Natural killer cell treated with Interleukin-12 subunit alpha and Interleukin-12 subunit beta and Interleukin-15 and Interleukin-18, amount 100 ng/mL, for 72 hours (primary cell): ENCODE results near the gene ARL5C. TPM values are rescaled to one million over a fixed set of nuclear protein-coding genes. Genes with fewer than 3 reads are reported as not detected.
"Not testable (repeated sequence)": the region's sequence is repeated elsewhere in the genome, so short reads cannot be mapped to it uniquely, and the experiment has no call there.

ENCODE experiments used
- ATAC-seq, 2 donors: fragments of 150-1000 bp; cut with Tn5 transposase in 1 of 2; sonication (Bioruptor Pico), chemical (Tn5 transposase) in 1 of 2; 2 replicates each; pipeline ENCODE4 v1.10.0; 2021
- DNase-seq: peaks from one replicate; pipeline ENCODE4 v3.0.0; 2022; ENCODE audit warnings: low spot score
- H3K27ac Mint-ChIP-seq, 2 donors: 1 replicate in 1 of 2; 2 replicates in 1 of 2; pipeline ENCODE4 v1.8.0; 2022; ENCODE audit warnings: mixed read lengths in 2 of 2, mild to moderate bottlenecking in 1 of 2, moderate library complexity in 1 of 2
- H3K27me3 Mint-ChIP-seq, 2 donors: 1 replicate in 1 of 2; 2 replicates in 1 of 2; pipeline ENCODE4 v1.8.0; 2022; ENCODE audit warnings: mixed read lengths in 2 of 2
- H3K36me3 Mint-ChIP-seq: one replicate; pipeline ENCODE4 v1.8.0; 2022; ENCODE audit warnings: mixed read lengths
- H3K4me1 Mint-ChIP-seq, 2 donors: 1 replicate in 1 of 2; 2 replicates in 1 of 2; pipeline ENCODE4 v1.8.0; 2022; ENCODE audit warnings: low read depth in 2 of 2, mixed read lengths in 2 of 2, mild to moderate bottlenecking in 1 of 2
- H3K4me3 Mint-ChIP-seq: one replicate; pipeline ENCODE4 v1.8.0; 2022; ENCODE audit warnings: mixed read lengths
- H3K9me3 Mint-ChIP-seq: 2 replicates; pipeline ENCODE4 v1.8.0; 2022; ENCODE audit warnings: mixed read lengths
- total RNA-seq, 2 donors: library from RNA; stranded (reverse); gene quantifications; one replicate each; pipeline ENCODE4 v1.2.3, GENCODE V29; 2022

The ARL5C gene
- total RNA-seq, 2 donors from 2014 or later: not detected

DNA sequence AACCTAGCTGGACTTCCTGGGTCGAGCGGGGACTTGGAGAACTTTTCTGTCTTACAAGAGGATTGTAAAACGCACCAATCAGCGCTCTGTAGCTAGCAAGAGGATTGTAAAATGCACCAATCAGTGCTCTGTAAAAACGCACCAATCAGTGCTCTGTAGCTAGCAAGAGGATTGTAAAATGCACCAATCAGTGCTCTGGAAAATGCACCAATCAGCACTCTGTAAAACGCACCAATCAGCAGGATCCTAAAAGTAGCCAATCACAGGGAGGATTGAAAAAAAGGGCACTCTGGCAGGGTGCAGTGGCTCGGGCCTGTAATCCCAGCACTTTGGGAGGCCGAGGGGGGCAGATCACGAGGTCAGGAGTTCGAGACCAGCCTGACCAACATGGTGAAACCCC lies 2.5 kb upstream of the ARL5C start:
- not testable (repeated sequence) for H3K9me3 Mint-ChIP-seq, H3K27me3 Mint-ChIP-seq, DNase-seq, H3K36me3 Mint-ChIP-seq, ATAC-seq, H3K27ac Mint-ChIP-seq, H3K4me3 Mint-ChIP-seq
- H3K4me1 Mint-ChIP-seq: peaks cover 27 to 39% of the 10 kb centered on the region in 2 donors

DNA sequence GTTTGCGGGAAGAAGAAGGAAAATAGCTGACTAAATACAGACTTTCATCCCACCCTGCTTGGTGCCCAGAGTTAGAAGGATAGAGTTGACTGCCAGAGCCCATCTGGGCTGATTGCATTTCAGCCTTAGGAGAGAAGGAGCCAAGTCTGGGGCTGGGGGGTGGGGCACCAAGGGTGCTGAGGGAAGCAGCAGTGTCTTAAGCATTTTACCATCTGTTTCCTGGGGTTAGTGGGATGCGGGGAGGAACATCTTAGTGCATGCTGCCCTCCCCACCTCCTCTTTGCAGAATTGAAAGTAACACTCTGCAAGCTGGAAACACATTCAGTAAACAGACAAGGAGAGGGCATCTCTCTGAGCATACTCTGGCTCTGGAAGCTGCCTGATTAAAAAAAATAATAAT lies 1.5 kb upstream of the ARL5C start:
- H3K4me3 Mint-ChIP-seq: peak overlapping the region; percentile 54
- ATAC-seq: peak in 1 of 2 donors; percentile 39
- no peaks in the 10 kb centered on the region for H3K9me3 Mint-ChIP-seq
- peak overlapping the region in 1 of 2 donors; percentile 11 for H3K27ac Mint-ChIP-seq
- no peak for DNase-seq
- no peaks in the 10 kb centered on the region for H3K36me3 Mint-ChIP-seq
- H3K27me3 Mint-ChIP-seq: no peaks in the 10 kb centered on the region
- peaks cover 27 to 39% of the 10 kb centered on the region in 2 donors for H3K4me1 Mint-ChIP-seq

- H3K27ac Mint-ChIP-seq: peak overlapping the region in 1 of 2 donors; percentile 11
- no peaks in the 10 kb centered on the region for H3K27me3 Mint-ChIP-seq
- ATAC-seq (no peak), DNase-seq (no peak)
- H3K9me3 Mint-ChIP-seq: no peaks in the 10 kb centered on the region
- H3K4me1 Mint-ChIP-seq: peaks cover 27 to 35% of the 10 kb centered on the region in 2 donors
- peak overlapping the region; percentile 54 for H3K4me3 Mint-ChIP-seq
- H3K36me3 Mint-ChIP-seq: no peaks in the 10 kb centered on the region
Measured at GRCh38 chr17:39166437-39167335, 725 bp upstream of the ARL5C start.

DNA sequence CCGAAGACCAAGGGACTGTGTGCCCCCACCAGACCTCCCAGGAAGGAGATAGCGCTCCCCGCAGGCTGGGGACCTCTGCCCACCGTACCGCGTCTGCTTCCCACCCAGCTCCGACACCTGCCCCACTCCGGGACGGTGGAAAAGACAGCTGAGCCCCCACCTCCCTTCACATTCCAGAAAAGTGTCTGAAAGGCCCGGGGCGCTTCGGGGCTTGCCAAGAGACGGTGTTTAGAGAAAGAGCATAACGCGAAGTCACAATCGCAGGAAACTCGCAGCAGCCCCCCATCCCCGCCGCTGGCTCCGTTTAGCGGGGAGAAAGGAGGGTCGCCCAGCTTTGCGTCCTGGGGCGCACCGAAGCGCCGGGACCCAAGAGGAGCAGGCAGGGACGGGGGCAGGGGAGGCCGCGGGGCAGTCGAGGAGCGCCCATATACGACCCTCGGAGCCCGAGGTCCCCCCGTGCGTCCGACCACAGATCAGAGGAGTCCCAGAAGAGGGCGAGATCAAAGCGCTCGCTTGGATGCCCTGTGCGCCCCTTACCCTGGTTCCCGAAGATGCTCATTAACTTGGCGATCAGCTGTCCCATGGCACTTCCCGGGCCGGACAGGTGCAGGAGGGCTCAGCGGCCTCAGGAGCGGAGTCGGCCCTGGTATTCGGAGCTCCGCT lies 652 bp downstream of the ARL5C start:
- H3K27me3 Mint-ChIP-seq: no peaks in the 10 kb centered on the region
- no peaks in the 10 kb centered on the region for H3K9me3 Mint-ChIP-seq
- DNase-seq (no peak), ATAC-seq (peak in 1 of 2 donors; percentile 50)
- H3K4me1 Mint-ChIP-seq: peaks cover 27 to 35% of the 10 kb centered on the region in 2 donors
- peak overlapping the region; percentile 94 for H3K4me3 Mint-ChIP-seq
- H3K27ac Mint-ChIP-seq: peak overlapping the region; percentile 54 to 78
- no peaks in the 10 kb centered on the region for H3K36me3 Mint-ChIP-seq

GRCh38 chr17:39164675-39165143 lies 1.3 kb downstream of the ARL5C start:
- H3K27me3 Mint-ChIP-seq: no peaks in the 10 kb centered on the region
- peak overlapping the region; percentile 54 to 78 for H3K27ac Mint-ChIP-seq
- peaks cover 27 to 35% of the 10 kb centered on the region in 2 donors for H3K4me1 Mint-ChIP-seq
- no peaks in the 10 kb centered on the region for H3K9me3 Mint-ChIP-seq
- DNase-seq (peak; percentile 90), ATAC-seq (peak; percentile 94 to 97)
- H3K36me3 Mint-ChIP-seq: no peaks in the 10 kb centered on the region
- peak overlapping the region; percentile 94 for H3K4me3 Mint-ChIP-seq

DNA sequence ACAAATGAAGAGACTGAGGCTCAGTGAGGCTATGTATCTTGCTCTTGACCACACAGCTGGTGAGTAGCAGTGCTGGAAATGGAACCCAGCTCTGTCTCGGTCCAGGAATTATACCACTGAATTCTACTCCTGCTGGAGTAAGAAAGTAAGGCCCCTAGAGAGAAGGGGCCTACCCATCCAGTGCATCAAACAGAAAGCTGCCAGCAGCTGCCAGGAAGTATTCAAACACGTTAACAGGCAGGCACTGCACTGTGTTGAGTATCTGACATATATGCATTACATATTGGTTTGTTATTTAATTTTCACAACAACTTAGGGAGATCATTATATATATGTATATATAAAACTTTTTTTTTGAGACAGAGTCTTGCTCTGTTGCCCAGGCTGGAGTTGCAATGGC lies 4.0 kb downstream of the ARL5C start:
- ATAC-seq (no peak), DNase-seq (no peak)
- Mint-ChIP-seq H3K27me3 (no peaks in the 10 kb centered on the region), H3K36me3 (no peaks in the 10 kb centered on the region), H3K27ac (no peak overlapping the region), H3K4me1 (peaks cover 18 to 19% of the 10 kb centered on the region in 2 donors), H3K9me3 (no peaks in the 10 kb centered on the region), H3K4me3 (no peak overlapping the region)

DNA sequence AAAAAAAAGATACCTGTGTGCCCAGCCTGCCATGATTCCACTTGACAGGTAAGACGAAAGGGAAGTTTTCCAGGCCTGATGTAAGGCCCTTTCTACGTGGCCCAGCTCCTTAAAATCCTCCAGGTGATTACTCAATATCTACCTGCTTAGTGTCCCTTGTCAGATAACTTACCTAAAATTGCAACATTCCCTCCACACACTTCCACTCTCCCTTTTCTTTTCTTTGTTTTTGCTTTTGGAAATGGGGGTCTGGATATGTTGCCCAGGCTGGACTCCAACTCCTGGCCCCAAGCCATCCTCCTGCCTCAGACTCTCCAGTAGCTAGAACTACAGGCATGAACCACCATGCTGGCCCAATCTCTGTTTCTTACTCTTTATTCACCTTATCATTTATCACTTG lies 7.3 kb downstream of the ARL5C start:
- H3K27ac Mint-ChIP-seq: no peak overlapping the region
- no peaks in the 10 kb centered on the region for H3K36me3 Mint-ChIP-seq
- peaks cover 0 to 6% of the 10 kb centered on the region in 2 donors for H3K27me3 Mint-ChIP-seq
- H3K4me3 Mint-ChIP-seq: no peak overlapping the region
- DNase-seq: no peak
- H3K4me1 Mint-ChIP-seq: peaks cover 10 to 11% of the 10 kb centered on the region in 2 donors
- ATAC-seq: no peak
- H3K9me3 Mint-ChIP-seq: no peaks in the 10 kb centered on the region

GRCh38 chr17:39156491-39156890 lies 9.5 kb downstream of the ARL5C start:
- H3K27ac Mint-ChIP-seq: no peak overlapping the region
- no peaks in the 10 kb centered on the region for H3K36me3 Mint-ChIP-seq
- H3K9me3 Mint-ChIP-seq: no peaks in the 10 kb centered on the region
- H3K4me1 Mint-ChIP-seq: peaks cover 22 to 29% of the 10 kb centered on the region in 2 donors
- peaks cover 0 to 6% of the 10 kb centered on the region in 2 donors for H3K27me3 Mint-ChIP-seq
- H3K4me3 Mint-ChIP-seq: no peak overlapping the region
- ATAC-seq (no peak), DNase-seq (no peak)

- H3K9me3 Mint-ChIP-seq: no peaks in the 10 kb centered on the region
- DNase-seq (no peak), ATAC-seq (no peak)
- no peak overlapping the region for H3K4me3 Mint-ChIP-seq
- no peak overlapping the region for H3K27ac Mint-ChIP-seq
- H3K36me3 Mint-ChIP-seq: no peaks in the 10 kb centered on the region
- H3K4me1 Mint-ChIP-seq: peaks cover 22 to 29% of the 10 kb centered on the region in 2 donors
- peaks cover 0 to 6% of the 10 kb centered on the region in 2 donors for H3K27me3 Mint-ChIP-seq
Measured at GRCh38 chr17:39155654-39156053, 10.3 kb downstream of the ARL5C start.

GRCh38 chr17:39153599-39154051 lies 12.3 kb downstream of the ARL5C start:
- peaks cover 0 to 20% of the 10 kb centered on the region in 2 donors for H3K27me3 Mint-ChIP-seq
- peak overlapping the region; percentile 96 for H3K4me3 Mint-ChIP-seq
- DNase-seq (peak; percentile 94), ATAC-seq (peak; percentile 76 to 83)
- H3K36me3 Mint-ChIP-seq: no peaks in the 10 kb centered on the region
- peaks cover 22 to 38% of the 10 kb centered on the region in 2 donors for H3K4me1 Mint-ChIP-seq
- H3K27ac Mint-ChIP-seq: peak overlapping the region; percentile 99 to 100
- no peaks in the 10 kb centered on the region for H3K9me3 Mint-ChIP-seq

- ATAC-seq (no peak), DNase-seq (no peak)
- Mint-ChIP-seq H3K4me1 (peaks cover 22 to 38% of the 10 kb centered on the region in 2 donors), H3K27ac (peak overlapping the region; percentile 99 to 100), H3K9me3 (no peaks in the 10 kb centered on the region), H3K27me3 (peaks cover 3 to 20% of the 10 kb centered on the region in 2 donors), H3K4me3 (peak overlapping the region; percentile 96), H3K36me3 (no peaks in the 10 kb centered on the region)
Measured at GRCh38 chr17:39151943-39152818, 13.8 kb downstream of the ARL5C start.

- H3K36me3 Mint-ChIP-seq: no peaks in the 10 kb centered on the region
- H3K9me3 Mint-ChIP-seq: no peaks in the 10 kb centered on the region
- no peak for ATAC-seq
- DNase-seq: no peak
- peak within 1 kb of the TSS; percentile 99 to 100 for H3K27ac Mint-ChIP-seq
- H3K4me1 Mint-ChIP-seq: peaks cover 22 to 38% of the 10 kb centered on the region in 2 donors
- H3K27me3 Mint-ChIP-seq: peaks cover 3 to 20% of the 10 kb centered on the region in 2 donors
- H3K4me3 Mint-ChIP-seq: peak within 1 kb of the TSS; percentile 96
Measured at GRCh38 chr17:39151150-39151942, 14.6 kb downstream of the ARL5C start, which contains the start of gene PLXDC1. PLXDC1 (minus strand) TSS chr17:39151637; CDS start chr17:39151437, 200 bp downstream.
